Astrocyte of the spinal cord (primary cell): ENCODE measurements around the gene ZNF587B.
A peak's percentile ranks its signal among the peaks of the same experiment; 100 is the strongest.
"Not testable (repeated sequence)": the region's sequence is repeated elsewhere in the genome, so short reads cannot be mapped to it uniquely, and the experiment has no call there.

Source experiments
- DNase-seq: peaks from one replicate; pipeline ENCODE4 v3.0.0; 2011; ENCODE audit warnings: low read depth, low spot score
- H3K4me3 ChIP-seq: 2 replicates; pipeline ENCODE4 v1.5.1; 2011; ENCODE audit warnings: low read depth, mild to moderate bottlenecking, low read length, moderate library complexity
- CTCF ChIP-seq: IDR thresholded peaks from 2 replicates; pipeline ENCODE4 v1.5.1; 2012; ENCODE audit warnings: low read depth, mild to moderate bottlenecking, low read length, inconsistent platforms
- in situ Hi-C: cut with HindIII; loops from 2 replicates; pipeline ENCODE4 v1.10.0; 2017; ENCODE audit warnings: low sequenced_read_pairs

Gene ZNF587B

GRCh38 chr19:57819475-57820148 lies 10.5 kb upstream of the ZNF587B start:
- in situ Hi-C loops, result no loop called here
- peak overlapping the region; percentile 92 for H3K4me3 ChIP-seq
- TF ChIP-seq CTCF, result no peak
- peak; percentile 95 for DNase-seq

GRCh38 chr19:57820599-57820998 lies 9.5 kb upstream of the ZNF587B start:
- peak overlapping the region; percentile 92 for H3K4me3 ChIP-seq
- DNase-seq, result no peak
- TF ChIP-seq CTCF, result no peak
- in situ Hi-C loops, result no loop called here

GRCh38 chr19:57821095-57821494 lies 9.0 kb upstream of the ZNF587B start:
- in situ Hi-C loops, H3K4me3 ChIP-seq, DNase-seq: not testable (repeated sequence)

- DNase-seq, H3K4me3 ChIP-seq, in situ Hi-C loops: not testable (repeated sequence)
These were observed 8.6 kb upstream of the ZNF587B start for GRCh38 chr19:57821501-57821900.

GRCh38 chr19:57823155-57823554 lies 6.9 kb upstream of the ZNF587B start:
- H3K4me3 ChIP-seq, DNase-seq, in situ Hi-C loops: not testable (repeated sequence)

- H3K4me3 ChIP-seq, DNase-seq, in situ Hi-C loops: not testable (repeated sequence)
These were observed 6.5 kb upstream of the ZNF587B start for GRCh38 chr19:57823608-57824007.

GRCh38 chr19:57825511-57825910 lies 4.6 kb upstream of the ZNF587B start:
- in situ Hi-C loops, result no loop called here
- no peak overlapping the region for H3K4me3 ChIP-seq
- no peak for TF ChIP-seq CTCF
- DNase-seq, result no peak

- in situ Hi-C loops, result no loop called here
These were observed 783 bp upstream of the ZNF587B start for GRCh38 chr19:57829316-57829715.

GRCh38 chr19:57836991-57837390 lies 6.9 kb downstream of the ZNF587B start:
- H3K4me3 ChIP-seq, in situ Hi-C loops, DNase-seq: not testable (repeated sequence)

More at GRCh38 chr19:57829316-57829715, 783 bp upstream of the ZNF587B start:
- H3K4me3 ChIP-seq, result no peak overlapping the region
- no peak for DNase-seq
- TF ChIP-seq CTCF, result no peak

- in situ Hi-C loops, H3K4me3 ChIP-seq: not testable (repeated sequence)
These were observed 8.6 kb downstream of the ZNF587B start for GRCh38 chr19:57838622-57839191.

More at GRCh38 chr19:57838622-57839191, 8.6 kb downstream of the ZNF587B start:
- not testable (repeated sequence) for DNase-seq
